Stimulated activated naive CD4-positive, alpha-beta T cell (primary cell): ENCODE measurements around the gene ARHGAP24.

ENCODE experiments used
- DNase-seq, 6 experiments: peaks; one replicate each; lab custom pipeline; 2025; lab: John Stamatoyannopoulos, UW

ARHGAP24 gene

GRCh38 chr4:85697854-85698253 lies 222.9 kb downstream of the ARHGAP24 start:
- no peak for DNase-seq

DNA sequence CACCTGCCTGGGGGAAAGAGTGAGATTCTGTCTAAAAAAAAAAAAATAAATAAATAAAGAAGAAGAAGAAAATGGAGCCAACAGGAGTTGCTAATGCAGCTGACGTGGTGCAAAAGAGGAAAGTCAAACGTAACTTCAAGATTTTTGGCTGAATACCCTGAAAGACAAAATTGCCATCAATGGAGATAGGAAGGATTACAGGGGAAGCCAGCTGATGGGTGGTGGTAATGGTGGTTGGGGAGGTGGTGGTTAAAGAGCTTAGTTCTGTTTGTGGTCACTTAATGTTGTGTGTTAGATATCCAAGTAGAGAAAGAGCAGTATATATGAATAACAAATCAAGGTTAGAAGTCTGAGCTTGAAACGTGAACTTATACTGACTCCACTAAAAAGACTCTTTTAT lies 225.4 kb downstream of the ARHGAP24 start:
- no peak for DNase-seq

GRCh38 chr4:85701861-85702321 lies 226.9 kb downstream of the ARHGAP24 start:
- no peak for DNase-seq

GRCh38 chr4:85703096-85703495 lies 228.1 kb downstream of the ARHGAP24 start:
- no peak for DNase-seq

DNA sequence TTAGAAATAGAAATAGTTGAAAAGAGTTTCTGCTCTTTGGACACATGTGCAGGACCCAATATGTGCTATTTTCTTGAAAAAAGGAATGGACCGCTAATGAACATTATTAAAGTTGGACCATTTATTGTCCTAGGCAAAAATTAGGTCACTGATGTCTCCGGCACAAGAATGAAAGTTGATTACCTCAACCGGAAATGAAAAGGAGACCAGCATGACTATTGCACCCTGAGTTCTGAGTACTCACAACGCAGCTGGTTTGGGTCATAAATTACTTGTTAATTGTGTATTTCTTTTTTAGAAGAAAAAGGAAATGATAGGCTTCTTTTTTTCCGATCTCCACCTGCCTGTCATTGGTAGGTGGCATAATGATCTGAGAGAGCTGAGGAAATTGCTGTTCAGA lies 232.7 kb downstream of the ARHGAP24 start:
- DNase-seq = no peak

- no peak for DNase-seq
Measured at GRCh38 chr4:85708468-85708867, 233.5 kb downstream of the ARHGAP24 start.

- no peak for DNase-seq
Measured at GRCh38 chr4:85713005-85713404, 238.1 kb downstream of the ARHGAP24 start.

GRCh38 chr4:85715991-85716737 lies 241.2 kb downstream of the ARHGAP24 start:
- no peak for DNase-seq

DNA sequence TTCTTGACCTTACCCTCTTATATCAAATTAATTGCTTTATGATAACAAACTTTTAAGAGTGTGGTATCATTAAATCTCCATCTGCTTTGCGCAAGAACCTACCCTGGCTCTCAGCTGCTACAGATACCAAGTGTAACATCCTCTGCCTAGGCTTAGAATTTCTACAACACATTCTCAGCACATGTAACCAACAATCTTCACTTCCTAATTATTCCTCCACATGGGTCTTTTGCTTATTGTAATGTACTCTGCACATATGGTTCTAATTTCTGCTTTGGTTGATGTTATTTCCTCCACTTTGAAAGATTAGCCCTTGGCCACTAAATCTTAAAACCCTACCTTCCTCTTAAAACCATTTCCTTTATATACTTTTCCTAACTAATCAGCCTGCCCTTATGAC lies 242.4 kb downstream of the ARHGAP24 start:
- no peak for DNase-seq

DNA sequence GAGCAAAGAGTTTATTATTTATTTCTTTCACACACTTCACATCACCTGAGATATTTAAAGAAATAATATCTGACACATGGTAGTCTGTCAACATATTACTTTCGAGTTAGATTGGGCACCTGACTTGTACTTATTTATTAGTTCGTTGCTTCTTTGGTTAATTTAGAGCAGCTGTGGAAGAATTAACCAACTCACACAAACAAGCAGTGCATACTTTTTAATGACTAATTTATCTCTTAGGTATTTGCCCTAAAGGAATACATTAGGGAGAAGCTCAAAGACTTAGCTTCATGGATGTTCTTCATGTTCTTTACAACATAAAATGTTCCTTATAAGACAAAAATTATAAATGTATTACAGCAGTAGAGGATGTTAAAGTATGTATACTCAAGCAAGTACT lies 242.9 kb downstream of the ARHGAP24 start:
- no peak for DNase-seq

- no peak for DNase-seq
Measured at GRCh38 chr4:85720735-85721134, 245.8 kb downstream of the ARHGAP24 start.

DNA sequence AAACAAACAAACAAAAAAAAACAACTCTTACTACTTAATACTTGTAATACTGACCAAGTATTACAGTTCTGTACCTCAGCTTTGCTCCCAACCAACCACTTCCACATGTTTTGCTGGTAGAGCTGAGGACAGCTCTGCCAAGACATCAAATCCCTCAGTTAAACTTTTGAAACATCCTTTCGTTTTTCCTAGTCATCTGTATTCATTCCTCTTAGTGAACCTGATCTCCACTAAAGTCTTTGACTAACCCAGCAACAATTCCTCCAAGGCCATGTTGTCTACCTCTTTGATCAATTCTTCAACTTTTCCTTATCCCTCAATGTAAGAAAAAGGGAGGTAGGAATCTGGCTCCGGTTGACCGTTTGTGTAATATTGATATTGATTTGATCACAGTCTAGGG lies 247.5 kb downstream of the ARHGAP24 start:
- no peak for DNase-seq

- no peak for DNase-seq
Measured at GRCh38 chr4:85722807-85723206, 247.9 kb downstream of the ARHGAP24 start.

- DNase-seq = no peak
Measured at GRCh38 chr4:85724791-85725563, 250.0 kb downstream of the ARHGAP24 start.

DNA sequence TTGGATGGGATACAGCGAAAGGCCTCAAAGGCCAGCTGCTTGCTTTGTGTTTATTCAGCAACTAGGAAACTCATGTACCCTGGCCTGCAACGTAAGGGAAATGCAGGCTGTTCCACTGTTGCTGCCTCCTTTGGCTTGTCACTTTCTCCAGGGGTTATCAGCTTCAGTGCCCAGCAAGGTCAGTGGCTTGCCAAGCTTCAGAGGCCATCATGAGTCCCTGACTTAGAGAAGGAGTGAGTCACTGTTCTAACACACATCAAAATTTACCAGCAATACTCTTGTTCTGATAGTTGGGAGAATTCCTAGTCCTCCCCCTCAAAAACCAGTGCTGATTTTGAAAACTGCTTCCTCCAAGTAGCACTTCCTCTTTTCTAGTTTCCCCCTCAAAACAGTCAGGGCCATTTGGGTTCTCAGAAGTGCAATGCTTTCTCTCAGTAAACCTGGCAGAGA lies 250.8 kb downstream of the ARHGAP24 start:
- DNase-seq = no peak

- DNase-seq = no peak
Measured at GRCh38 chr4:85726555-85726954, 251.6 kb downstream of the ARHGAP24 start.

- DNase-seq = no peak
Measured at GRCh38 chr4:85728464-85728863, 253.5 kb downstream of the ARHGAP24 start.

DNA sequence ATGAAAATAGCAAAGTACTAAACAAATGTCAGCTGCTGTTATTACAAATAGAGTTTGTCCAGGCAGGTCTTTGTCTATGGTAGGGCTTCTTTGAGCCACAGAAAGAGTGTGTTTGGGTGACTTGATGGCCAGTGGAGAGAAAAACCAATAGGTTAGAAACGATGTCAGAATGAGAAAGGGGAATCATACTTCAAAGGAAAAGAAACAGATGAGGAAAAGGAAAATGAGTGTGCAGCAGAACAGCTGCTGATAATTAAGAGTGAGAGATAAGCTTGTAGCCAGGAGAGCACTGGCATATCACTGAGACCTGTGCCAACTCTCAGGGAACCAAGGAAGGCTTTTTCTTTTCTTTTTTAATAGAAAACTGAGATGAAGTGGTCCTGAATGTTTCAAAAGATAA lies 257.2 kb downstream of the ARHGAP24 start:
- DNase-seq = no peak

- no peak for DNase-seq
Measured at GRCh38 chr4:85733798-85734197, 258.8 kb downstream of the ARHGAP24 start.

GRCh38 chr4:85734424-85734831 lies 259.5 kb downstream of the ARHGAP24 start:
- DNase-seq = no peak

DNA sequence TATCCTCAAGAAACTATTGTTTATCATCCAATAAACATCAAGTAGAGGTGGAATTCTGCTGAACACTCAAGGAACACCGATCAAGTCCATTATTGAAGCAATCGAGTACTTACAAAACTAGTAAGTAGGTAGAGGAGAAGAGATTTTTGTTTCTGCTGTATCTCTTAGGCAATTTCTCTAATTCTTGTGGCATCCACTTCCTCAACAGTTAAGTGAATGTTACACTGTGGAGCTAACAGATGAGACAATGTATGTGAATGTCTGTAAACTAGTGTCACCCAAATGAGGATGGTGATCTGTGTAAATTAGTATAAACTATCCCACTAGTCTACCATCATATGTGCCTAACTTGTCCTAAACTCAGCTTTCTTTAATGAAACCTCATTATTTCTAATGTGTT lies 261.6 kb downstream of the ARHGAP24 start:
- no peak for DNase-seq

DNA sequence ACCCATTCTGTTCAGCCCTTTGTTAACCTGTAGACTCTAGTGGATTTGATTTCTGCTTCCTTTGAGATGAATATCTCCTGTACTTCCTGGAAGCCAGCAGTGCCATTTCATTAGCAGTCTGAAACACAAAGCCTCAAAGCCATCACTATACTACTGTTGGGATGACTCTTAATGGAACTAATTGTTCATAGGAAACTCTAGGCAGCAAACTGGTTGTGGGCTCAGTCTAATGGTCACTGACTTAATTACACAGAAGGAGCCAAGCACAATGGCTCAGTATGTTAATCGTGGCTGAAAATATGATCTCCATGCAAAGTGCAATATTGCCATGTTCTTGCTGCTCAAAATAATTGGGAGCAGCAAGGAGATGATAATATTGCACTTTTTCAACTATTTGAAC lies 262.3 kb downstream of the ARHGAP24 start:
- DNase-seq = no peak

GRCh38 chr4:85738721-85739120 lies 263.8 kb downstream of the ARHGAP24 start:
- no peak for DNase-seq
